HL-60 (cell line): ENCODE data around the gene CPTP.

ENCODE experiments used
- DNase-seq, 2 experiments: peaks; one replicate each; pipeline ENCODE4 v3.0.0-alpha.2; 2010 to 2020; ENCODE audit warnings: low read depth in 1 of 2, low spot score in 1 of 2
- H3K27ac ChIP-seq: fragments of 250-450 bp; sonication (Bioruptor Pico); replicated peaks from 2 replicates; pipeline ENCODE4 v1.5.1; 2020; ENCODE audit warnings: mild to moderate bottlenecking, moderate library complexity
- H3K27me3 ChIP-seq: fragments of 250-450 bp; sonication (Bioruptor Pico); 2 replicates; pipeline ENCODE4 v1.5.1; 2021; ENCODE audit warnings: mild to moderate bottlenecking, moderate library complexity; ENCODE audit not compliant: insufficient read depth, poor library complexity, severe bottlenecking
- H3K4me3 ChIP-seq: replicated peaks from 2 replicates; pipeline ENCODE4 v1.5.1; 2011; ENCODE audit warnings: mild to moderate bottlenecking, control low read depth, low read length; ENCODE audit not compliant: insufficient read depth
- GABPA ChIP-seq: IDR thresholded peaks from 2 replicates; pipeline ENCODE4 v1.6.1; 2012; ENCODE audit warnings: low read depth
- POLR2AphosphoS5 ChIP-seq: IDR thresholded peaks from 2 replicates; pipeline ENCODE4 v1.6.1; 2012; ENCODE audit warnings: low read depth
- SPI1 ChIP-seq: IDR thresholded peaks from 2 replicates; pipeline ENCODE4 v1.6.1; 2012; ENCODE audit warnings: low read depth, mild to moderate bottlenecking, borderline replicate concordance
- TF ChIP-seq, protein P1 (sequence below): IDR thresholded peaks from 2 replicates; pipeline ENCODE4 v1.6.1; 2012; ENCODE audit warnings: low read depth; ENCODE audit not compliant: insufficient replicate concordance
- TF ChIP-seq, protein P2 (sequence below): IDR thresholded peaks from one replicate; pipeline ENCODE4 v1.5.1; 2011; ENCODE audit warnings: low read length, control low read depth, inconsistent platforms; ENCODE audit not compliant: insufficient read depth

The CPTP gene

DNA sequence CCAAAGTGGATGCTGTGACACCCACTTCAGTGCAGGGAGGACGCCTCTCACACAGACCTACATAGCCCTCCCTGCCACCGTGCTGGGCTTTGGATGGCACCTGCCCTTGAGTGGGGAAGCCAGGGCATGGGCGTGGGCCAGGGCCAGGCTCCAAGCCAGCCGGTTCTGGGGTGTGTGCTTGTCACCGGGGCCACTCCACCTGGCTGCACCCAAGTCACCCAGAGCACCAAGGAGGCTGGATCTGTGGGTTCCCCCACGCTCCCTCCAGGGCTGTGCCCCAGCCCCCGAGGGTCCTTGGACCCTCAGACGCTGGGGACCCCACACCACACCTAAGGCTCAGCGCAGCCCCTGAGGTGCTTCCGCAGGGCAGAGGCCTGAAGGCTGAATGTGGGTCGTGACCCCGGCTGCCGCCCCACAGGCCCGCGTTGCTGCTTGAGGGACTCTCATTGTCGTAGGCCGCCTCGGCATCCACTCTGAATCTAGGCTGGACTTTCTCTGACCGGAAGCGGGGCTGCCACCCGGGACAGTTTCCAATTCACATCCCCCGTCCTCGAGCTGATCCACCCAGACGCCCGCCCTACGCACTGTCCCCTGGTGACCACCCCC lies 32.3 kb downstream of the CPTP start:
- no peak for DNase-seq
- Histone ChIP-seq H3K27me3 (peaks cover 47% of the 10 kb centered on the region), H3K27ac (no peak overlapping the region), H3K4me3 (no peak overlapping the region)
- TF ChIP-seq POLR2AphosphoS5 (no peak), GABPA (no peak), SPI1 (no peak)
- TF ChIP-seq, protein P1, sequence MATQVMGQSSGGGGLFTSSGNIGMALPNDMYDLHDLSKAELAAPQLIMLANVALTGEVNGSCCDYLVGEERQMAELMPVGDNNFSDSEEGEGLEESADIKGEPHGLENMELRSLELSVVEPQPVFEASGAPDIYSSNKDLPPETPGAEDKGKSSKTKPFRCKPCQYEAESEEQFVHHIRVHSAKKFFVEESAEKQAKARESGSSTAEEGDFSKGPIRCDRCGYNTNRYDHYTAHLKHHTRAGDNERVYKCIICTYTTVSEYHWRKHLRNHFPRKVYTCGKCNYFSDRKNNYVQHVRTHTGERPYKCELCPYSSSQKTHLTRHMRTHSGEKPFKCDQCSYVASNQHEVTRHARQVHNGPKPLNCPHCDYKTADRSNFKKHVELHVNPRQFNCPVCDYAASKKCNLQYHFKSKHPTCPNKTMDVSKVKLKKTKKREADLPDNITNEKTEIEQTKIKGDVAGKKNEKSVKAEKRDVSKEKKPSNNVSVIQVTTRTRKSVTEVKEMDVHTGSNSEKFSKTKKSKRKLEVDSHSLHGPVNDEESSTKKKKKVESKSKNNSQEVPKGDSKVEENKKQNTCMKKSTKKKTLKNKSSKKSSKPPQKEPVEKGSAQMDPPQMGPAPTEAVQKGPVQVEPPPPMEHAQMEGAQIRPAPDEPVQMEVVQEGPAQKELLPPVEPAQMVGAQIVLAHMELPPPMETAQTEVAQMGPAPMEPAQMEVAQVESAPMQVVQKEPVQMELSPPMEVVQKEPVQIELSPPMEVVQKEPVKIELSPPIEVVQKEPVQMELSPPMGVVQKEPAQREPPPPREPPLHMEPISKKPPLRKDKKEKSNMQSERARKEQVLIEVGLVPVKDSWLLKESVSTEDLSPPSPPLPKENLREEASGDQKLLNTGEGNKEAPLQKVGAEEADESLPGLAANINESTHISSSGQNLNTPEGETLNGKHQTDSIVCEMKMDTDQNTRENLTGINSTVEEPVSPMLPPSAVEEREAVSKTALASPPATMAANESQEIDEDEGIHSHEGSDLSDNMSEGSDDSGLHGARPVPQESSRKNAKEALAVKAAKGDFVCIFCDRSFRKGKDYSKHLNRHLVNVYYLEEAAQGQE = no peak
- TF ChIP-seq, protein P2, sequence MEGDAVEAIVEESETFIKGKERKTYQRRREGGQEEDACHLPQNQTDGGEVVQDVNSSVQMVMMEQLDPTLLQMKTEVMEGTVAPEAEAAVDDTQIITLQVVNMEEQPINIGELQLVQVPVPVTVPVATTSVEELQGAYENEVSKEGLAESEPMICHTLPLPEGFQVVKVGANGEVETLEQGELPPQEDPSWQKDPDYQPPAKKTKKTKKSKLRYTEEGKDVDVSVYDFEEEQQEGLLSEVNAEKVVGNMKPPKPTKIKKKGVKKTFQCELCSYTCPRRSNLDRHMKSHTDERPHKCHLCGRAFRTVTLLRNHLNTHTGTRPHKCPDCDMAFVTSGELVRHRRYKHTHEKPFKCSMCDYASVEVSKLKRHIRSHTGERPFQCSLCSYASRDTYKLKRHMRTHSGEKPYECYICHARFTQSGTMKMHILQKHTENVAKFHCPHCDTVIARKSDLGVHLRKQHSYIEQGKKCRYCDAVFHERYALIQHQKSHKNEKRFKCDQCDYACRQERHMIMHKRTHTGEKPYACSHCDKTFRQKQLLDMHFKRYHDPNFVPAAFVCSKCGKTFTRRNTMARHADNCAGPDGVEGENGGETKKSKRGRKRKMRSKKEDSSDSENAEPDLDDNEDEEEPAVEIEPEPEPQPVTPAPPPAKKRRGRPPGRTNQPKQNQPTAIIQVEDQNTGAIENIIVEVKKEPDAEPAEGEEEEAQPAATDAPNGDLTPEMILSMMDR = no peak

- no peak for TF ChIP-seq SPI1
- no peak for TF ChIP-seq POLR2AphosphoS5
- TF ChIP-seq, protein P2 = no peak
- TF ChIP-seq, protein P1 = no peak
- TF ChIP-seq GABPA = no peak
- Histone ChIP-seq H3K27ac (no peak overlapping the region), H3K27me3 (peaks cover 38% of the 10 kb centered on the region), H3K4me3 (no peak overlapping the region)
- DNase-seq = no peak
These were observed 33.4 kb downstream of the CPTP start for GRCh38 chr1:1357871-1358432.

DNA sequence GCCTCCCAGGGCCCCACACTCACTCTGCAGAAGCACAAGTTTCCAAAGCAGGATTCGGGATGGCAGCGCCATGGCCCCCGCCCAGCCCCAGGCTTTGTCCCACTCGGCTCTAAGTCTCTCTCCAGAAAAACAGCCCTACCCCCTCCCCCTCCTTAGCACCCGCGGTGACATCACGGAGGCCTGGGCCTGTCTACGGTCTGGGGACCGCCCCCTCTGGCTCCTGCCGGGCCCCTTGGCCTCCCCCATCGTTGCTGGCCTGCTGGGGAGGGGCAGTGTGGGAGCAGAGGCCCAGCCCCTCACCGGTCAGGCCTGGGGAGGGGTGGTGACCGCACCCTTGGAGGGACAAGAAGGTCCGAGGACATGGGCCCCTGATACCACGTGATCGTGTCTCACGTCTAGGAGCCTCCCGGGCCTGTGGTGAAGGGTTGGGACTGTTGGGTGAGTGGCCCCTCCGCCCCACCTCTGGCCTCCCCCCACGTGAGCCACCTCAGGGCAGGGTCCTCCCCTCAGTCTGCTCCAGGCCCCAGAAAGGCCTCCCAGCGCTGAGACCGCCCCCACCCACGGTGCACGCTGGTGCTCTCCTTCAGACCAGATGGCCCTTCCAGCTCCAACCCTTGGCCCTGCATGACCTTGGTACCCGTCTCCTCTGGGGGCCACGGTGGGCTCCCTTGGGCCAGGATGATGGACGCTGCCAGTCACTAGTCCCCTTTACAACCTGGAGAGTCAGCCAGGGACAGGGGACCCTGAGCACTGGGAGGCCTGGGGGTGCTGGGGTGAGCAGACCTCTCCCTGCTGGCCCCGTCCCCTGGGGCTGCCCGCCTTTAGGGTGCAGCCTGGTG lies 34.0 kb downstream of the CPTP start, which contains the start of gene MXRA8:
TSS of gene MXRA8 (minus strand) at position 123 of the 839 bp plus-strand sequence. CDS start at position 72, 51 bp downstream.
- no peak for DNase-seq
- no peak within 1 kb of the TSS for H3K4me3 ChIP-seq
- H3K27me3 ChIP-seq = peaks cover 31% of the 10 kb centered on the region
- TF ChIP-seq POLR2AphosphoS5 = no peak
- TF ChIP-seq, protein P2 = no peak
- no peak for TF ChIP-seq GABPA
- no peak for TF ChIP-seq SPI1
- TF ChIP-seq, protein P1 = no peak
- H3K27ac ChIP-seq = no peak within 1 kb of the TSS
